Fibroblast of mammary gland (primary cell): ENCODE measurements around the gene NPAS4.

Experiments
- DNase-seq: peaks from one replicate; pipeline ENCODE4 v3.0.0-alpha.2; 2010; ENCODE audit warnings: low read depth
- H3K4me3 ChIP-seq: 2 replicates; pipeline ENCODE4 v1.5.1; 2011; ENCODE audit warnings: low read depth, mild to moderate bottlenecking, low read length, moderate library complexity; ENCODE audit not compliant: control insufficient read depth
- CTCF ChIP-seq: conservative IDR thresholded peaks from 2 replicates; pipeline ENCODE4 v1.5.1; 2011; ENCODE audit warnings: low read depth, low read length, inconsistent platforms; ENCODE audit not compliant: control insufficient read depth, insufficient read depth

Gene NPAS4

GRCh38 chr11:66443602-66444001 lies 22.8 kb downstream of the NPAS4 start:
- DNase-seq: peak; percentile 93
- no peak overlapping the region for H3K4me3 ChIP-seq
- TF ChIP-seq CTCF: no peak

GRCh38 chr11:66447012-66447411 lies 26.2 kb downstream of the NPAS4 start:
- TF ChIP-seq CTCF: no peak
- DNase-seq: no peak
- no peak overlapping the region for H3K4me3 ChIP-seq

- no peak for TF ChIP-seq CTCF
- H3K4me3 ChIP-seq: no peak overlapping the region
- DNase-seq: no peak
Measured at GRCh38 chr11:66448523-66448922, 27.7 kb downstream of the NPAS4 start.

- no peak for TF ChIP-seq CTCF
- DNase-seq: no peak
- H3K4me3 ChIP-seq: no peak overlapping the region
Measured at GRCh38 chr11:66450560-66450959, 29.7 kb downstream of the NPAS4 start.

- no peak for DNase-seq
- no peak for TF ChIP-seq CTCF
Measured at GRCh38 chr11:66451663-66452062, 30.8 kb downstream of the NPAS4 start.

GRCh38 chr11:66454247-66454646 lies 33.4 kb downstream of the NPAS4 start:
- no peak overlapping the region for H3K4me3 ChIP-seq
- no peak for TF ChIP-seq CTCF
- no peak for DNase-seq

More at GRCh38 chr11:66451663-66452062, 30.8 kb downstream of the NPAS4 start:
- no peak overlapping the region for H3K4me3 ChIP-seq

- no peak for DNase-seq
- H3K4me3 ChIP-seq: no peak overlapping the region
- TF ChIP-seq CTCF: no peak
Measured at GRCh38 chr11:66454828-66455227, 34.0 kb downstream of the NPAS4 start.
